HepG2 (cell line): ENCODE measurements around the gene PLIN4. TPM values are rescaled to one million over a fixed set of nuclear protein-coding genes. Genes with fewer than 3 reads are reported as not detected.

Source experiments
- ATAC-seq: fragments of 200-7000 bp; cut with Tn5 transposase; 3 replicates; pipeline ENCODE4 v1.9.1; 2020; ENCODE audit warnings: mild to moderate bottlenecking, moderate library complexity
- BruUV-seq: library from RNA; stranded (reverse); fragments of 400-500 nt; replicated peaks from 2 replicates; lab custom pipeline; 2021; lab: Mats Ljungman, UMichigan
- CTCF ChIA-PET: fragments of 300-600 bp; formaldehyde crosslinking; extraction: SDS; loops from one replicate; lab custom pipeline; 2021; ENCODE audit warnings: low total read pairs, inconsistent platforms, low intra/inter-chr PET ratio; lab: Yijun Ruan, JAX
- POLR2A ChIA-PET: fragments of 350-600 bp; sonication (Branson Sonifier 250); formaldehyde crosslinking; loops from one replicate; lab custom pipeline; 2020; ENCODE audit warnings: antibody characterized with exemption, inconsistent platforms; lab: Yijun Ruan, JAX
- DNase-seq: peaks from one replicate; pipeline ENCODE4 v3.0.0-alpha.2; 2015; ENCODE audit warnings: low spot score
- FAIRE-seq: peaks from 3 replicates; lab custom pipeline; 2011; peaks lifted over from hg19 to GRCh38; lab: Jason Lieb, UNC
- H2AFZ ChIP-seq: one replicate; pipeline ENCODE4 v1.6.1; 2011; ENCODE audit warnings: low read length, inconsistent platforms
- H3K27ac ChIP-seq: fragments of 300-600 bp; 3 replicates; pipeline ENCODE4 v1.8.0; 2011; ENCODE audit warnings: mixed run types, mild to moderate bottlenecking, mixed read lengths, low read length, inconsistent platforms; ENCODE audit not compliant: insufficient read depth; ENCODE audit errors: extremely low read length
- H3K27me3 ChIP-seq, 2 experiments: fragments of 200-600 bp in 1 of 2; 2 replicates in 1 of 2; 3 replicates in 1 of 2; pipeline versions ENCODE4 v1.6.0 to v1.8.0; 2011; ENCODE audit warnings: low read length in 2 of 2, mild to moderate bottlenecking in 2 of 2, moderate library complexity in 2 of 2, inconsistent platforms in 1 of 2; ENCODE audit not compliant: insufficient read depth in 2 of 2, control insufficient read depth in 1 of 2
- H3K36me3 ChIP-seq, 2 experiments: fragments of 200-600 bp in 1 of 2; replicated peaks in 1 of 2; 2 replicates in 1 of 2; 3 replicates in 1 of 2; pipeline versions ENCODE4 v1.5.1 to v1.8.0; 2011; ENCODE audit warnings: low read length in 2 of 2, inconsistent platforms in 1 of 2; ENCODE audit not compliant: insufficient read depth in 2 of 2, control insufficient read depth in 1 of 2
- H3K4me1 ChIP-seq: 2 replicates; pipeline ENCODE4 v1.5.1; 2012; ENCODE audit warnings: low read length, inconsistent platforms; ENCODE audit not compliant: insufficient read depth
- H3K4me2 ChIP-seq: 2 replicates; pipeline ENCODE4 v1.6.0; 2011; ENCODE audit warnings: low read depth, low read length, inconsistent platforms
- H3K4me3 ChIP-seq, 3 experiments: fragments of 200-600 bp in 1 of 3; sonication (generic), shearing (Covaris generic) in 1 of 3; replicated peaks in 1 of 3; 2 replicates each; pipeline ENCODE4 v1.5.1; 2011 to 2016; ENCODE audit warnings: low read length in 3 of 3, inconsistent platforms in 2 of 3, low read depth in 2 of 3, mild to moderate bottlenecking in 2 of 3, control low read depth in 1 of 3, mixed read lengths in 1 of 3; ENCODE audit not compliant: insufficient read depth in 1 of 3
- H3K79me2 ChIP-seq: one replicate; pipeline ENCODE4 v1.6.1; 2011; ENCODE audit warnings: low read length, inconsistent platforms; ENCODE audit not compliant: insufficient read depth
- H3K9ac ChIP-seq: 2 replicates; pipeline ENCODE4 v1.6.0; 2011; ENCODE audit warnings: mild to moderate bottlenecking, low read depth, low read length, inconsistent platforms; ENCODE audit not compliant: insufficient read depth
- H3K9me3 ChIP-seq: 2 replicates; pipeline ENCODE4 v1.5.1; 2012; ENCODE audit warnings: mild to moderate bottlenecking, low read length
- H4K20me1 ChIP-seq: 2 replicates; pipeline ENCODE4 v1.6.0; 2011; ENCODE audit warnings: inconsistent platforms, mild to moderate bottlenecking, low read length, moderate library complexity; ENCODE audit not compliant: insufficient read depth
- EED ChIP-seq: sonication (generic); formaldehyde crosslinking; IDR thresholded peaks from 2 replicates; pipeline ENCODE4 v1.5.0; 2020; ENCODE audit warnings: mild to moderate bottlenecking, missing genetic modification reagents
- GMEB2 ChIP-seq: IDR thresholded peaks from 2 replicates; pipeline ENCODE4 v1.6.1; 2016; ENCODE audit warnings: missing biosample characterization, missing genetic modification reagents, low read depth
- KDM2A ChIP-seq: sonication (generic); formaldehyde crosslinking; IDR thresholded peaks from 2 replicates; pipeline ENCODE4 v1.4.0; 2020; ENCODE audit warnings: low read depth, missing genetic modification reagents, borderline replicate concordance
- MTF1 ChIP-seq: sonication (generic); formaldehyde crosslinking; IDR thresholded peaks from 2 replicates; pipeline ENCODE4 v1.5.0; 2020; ENCODE audit warnings: missing genetic modification reagents
- NCOA2 ChIP-seq: sonication (generic); formaldehyde crosslinking; IDR thresholded peaks from 2 replicates; pipeline ENCODE4 v1.8.0; 2022; ENCODE audit warnings: inconsistent platforms
- PHF20 ChIP-seq: sonication (generic); formaldehyde crosslinking; IDR thresholded peaks from 2 replicates; pipeline ENCODE4 v1.5.0; 2020; ENCODE audit warnings: mild to moderate bottlenecking, missing genetic modification reagents
- SRY ChIP-seq: sonication (generic); formaldehyde crosslinking; IDR thresholded peaks from 2 replicates; pipeline ENCODE4 v1.8.0; 2022; ENCODE audit warnings: mild to moderate bottlenecking, missing genetic modification reagents
- TAF15 ChIP-seq: fragments of 200-400 bp; formaldehyde crosslinking; IDR thresholded peaks from one replicate; pipeline ENCODE4 v1.6.1; 2018; ENCODE audit warnings: mild to moderate bottlenecking, low read depth, low read length; ENCODE audit not compliant: poor library complexity, severe bottlenecking
- THYN1 ChIP-seq: sonication (generic); formaldehyde crosslinking; IDR thresholded peaks from 2 replicates; pipeline ENCODE4 v1.8.1; 2023; ENCODE audit warnings: low read depth, mild to moderate bottlenecking, moderate library complexity, missing genetic modification reagents, borderline replicate concordance
- ZBTB2 ChIP-seq: sonication (generic); formaldehyde crosslinking; IDR thresholded peaks from 2 replicates; pipeline ENCODE4 v1.8.0; 2022; ENCODE audit warnings: low read depth, missing genetic modification reagents
- ZBTB34 ChIP-seq: sonication (generic); formaldehyde crosslinking; IDR thresholded peaks from 2 replicates; pipeline ENCODE4 v1.8.0; 2022; ENCODE audit warnings: mild to moderate bottlenecking, missing genetic modification reagents
- ZBTB37 ChIP-seq: sonication (generic); formaldehyde crosslinking; IDR thresholded peaks from 2 replicates; pipeline ENCODE4 v1.4.0; 2020; ENCODE audit warnings: mild to moderate bottlenecking, missing genetic modification reagents
- ZBTB49 ChIP-seq: sonication (generic); formaldehyde crosslinking; IDR thresholded peaks from 2 replicates; pipeline ENCODE4 v1.4.0; 2020; ENCODE audit warnings: missing genetic modification reagents, borderline replicate concordance
- ZNF143 ChIP-seq: sonication (generic); formaldehyde crosslinking; IDR thresholded peaks from 2 replicates; pipeline ENCODE4 v1.4.0; 2020; ENCODE audit warnings: missing genetic modification reagents
- ZNF180 ChIP-seq: sonication (generic); formaldehyde crosslinking; IDR thresholded peaks from 2 replicates; pipeline ENCODE4 v1.4.0; 2020; ENCODE audit warnings: low read depth, missing genetic modification reagents, borderline replicate concordance
- ZNF274 ChIP-seq: sonication (generic); formaldehyde crosslinking; IDR thresholded peaks from 2 replicates; pipeline ENCODE4 v1.5.1; 2020; ENCODE audit warnings: mild to moderate bottlenecking, missing genetic modification reagents
- ZNF329 ChIP-seq: sonication (generic); formaldehyde crosslinking; IDR thresholded peaks from 2 replicates; pipeline ENCODE4 v1.9.0; 2021; ENCODE audit warnings: low read depth, mild to moderate bottlenecking, missing genetic modification reagents
- ZNF451 ChIP-seq: sonication (generic); formaldehyde crosslinking; IDR thresholded peaks from 2 replicates; pipeline ENCODE4 v1.5.0; 2020; ENCODE audit warnings: mild to moderate bottlenecking, missing genetic modification reagents
- WGBS: methylation state at CpG from one replicate; pipeline ENCODE4 v1.1.6; 2017; ENCODE audit warnings: low lambda C conversion rate; 5-methylcytosine and 5-hydroxymethylcytosine counted together
- in situ Hi-C: cut with HindIII; loops from 2 replicates; pipeline ENCODE4 v1.10.0; 2017; ENCODE audit warnings: low pct_unique_long_range_greater_than_20kb; ENCODE audit not compliant: extremely low pct_ligation_motif_present
- intact Hi-C: fragments of 100-400 bp; cut with micrococcal nuclease; formaldehyde crosslinking; loops from one replicate; pipeline ENCODE4 v1.10.0; 2022; ENCODE audit not compliant: unreplicated experiment
- polyA plus RNA-seq, 8 experiments: library from polyadenylated mRNA; depleted of rRNA in 3 of 8; stranded (reverse) in 7 of 8; unstranded in 1 of 8; fragments of >200 nt; fragmentation: Illumina TruSeq in 4 of 8; extraction: Trizol in 4 of 8; gene quantifications; 2 replicates each; pipeline versions ENCODE4 v1.2.1 to v1.2.3, GENCODE V29; 2011 to 2016; ENCODE audit warnings: low read depth in 4 of 8, missing spikeins in 1 of 8, mixed read lengths in 1 of 8; ENCODE audit not compliant: insufficient read depth in 1 of 8
- total RNA-seq, 5 experiments: library from RNA; depleted of rRNA; stranded (reverse); fragments of >200 nt; fragmentation: Illumina TruSeq; extraction: Trizol; gene quantifications; 2 replicates each; pipeline ENCODE4 v1.2.3, GENCODE V29; 2016; ENCODE audit warnings: low read depth in 1 of 5

The PLIN4 gene
- total and polyA plus RNA-seq, 2 of the 13 experiments (the other 11 are each of a cell fraction or from before 2014, with no cell fraction given) = 1.1 to 1.3 TPM

- DNase-seq (no peak), FAIRE-seq (no peak), ATAC-seq (no peak)
- POLR2A ChIA-PET = no interaction called here
- Histone ChIP-seq H3K27ac (no peak overlapping the region), H3K9me3 (no peaks in the 10 kb centered on the region), H3K79me2 (no peaks in the 10 kb centered on the region), H2AFZ (no peak overlapping the region), H4K20me1 (no peaks in the 10 kb centered on the region), H3K36me3 (no peaks in the 10 kb centered on the region), H3K4me3 (no peak overlapping the region), H3K27me3 (no peaks in the 10 kb centered on the region), H3K4me2 (no peak overlapping the region), H3K9ac (no peak overlapping the region), H3K4me1 (peaks cover 3% of the 10 kb centered on the region; the same call in 1 of the 2 replicates)
- no TSS peak for BruUV-seq
- WGBS = 93% methylated on average over 15 of the region's 17 CpGs
- intact Hi-C loops = no loop called here
- CTCF ChIA-PET = no interaction called here
- no peak for TF ChIP-seq EED
- TF ChIP-seq KDM2A = no peak
- no peak for TF ChIP-seq ZBTB37 (CRISPR knock-in tag)
- TF ChIP-seq ZNF143 = no peak
- no peak for TF ChIP-seq THYN1 (CRISPR knock-in tag)
- TF ChIP-seq SRY = no peak
- no peak for TF ChIP-seq ZNF329 (CRISPR knock-in tag)
- TF ChIP-seq TAF15 = no peak
- TF ChIP-seq NCOA2 = no peak
- no peak for TF ChIP-seq ZBTB34 (CRISPR knock-in tag)
- no peak for TF ChIP-seq ZNF451
- TF ChIP-seq ZNF274 = no peak
- no peak for TF ChIP-seq ZBTB49 (CRISPR knock-in tag)
- TF ChIP-seq GMEB2 (CRISPR knock-in tag) = no peak
- no peak for TF ChIP-seq PHF20
- TF ChIP-seq MTF1 (CRISPR knock-in tag) = no peak
- TF ChIP-seq ZBTB2 (CRISPR knock-in tag) = no peak
- no peak for TF ChIP-seq ZNF180
- in situ Hi-C loops = no loop called here
These were observed 6.2 kb downstream of the PLIN4 start for GRCh38 chr19:4512070-4512469.
